Measurements from ENCODE around the gene ANKRD60.

Gene ANKRD60

GRCh38 chr20:58228484-58229197, at the start of gene ANKRD60:
Gene ANKRD60 (minus strand): TSS chr20:58228653. CDS start chr20:58228653, 0 bp downstream.
- no peaks in the 10 kb centered on the region for H3K4me1 ChIP-seq (ENCODE audit: control insufficient read depth in 1 of 2, insufficient read depth in 1 of 2, low read depth in 1 of 2, low read length in 1 of 2)
- no peak within 1 kb of the TSS for H3K4me3 ChIP-seq (ENCODE audit: low read depth in 1 of 2, low read length in 1 of 2)
- peaks cover 98% of the 10 kb centered on the region for H3K27me3 ChIP-seq
- peaks cover 27% of the 10 kb centered on the region for H3K36me3 ChIP-seq
- no peak within 1 kb of the TSS for H3K27ac ChIP-seq
- H3K9me3 ChIP-seq, result no peaks in the 10 kb centered on the region
- no peak for TF ChIP-seq CTCF (IDR thresholded peaks at IDR 0.05)

- Histone ChIP-seq H3K27me3 (no peaks in the 10 kb centered on the region), H3K4me1 (ENCODE audit: control insufficient read depth in 1 of 2, insufficient read depth in 1 of 2, low read depth in 1 of 2, low read length in 1 of 2) (no peaks in the 10 kb centered on the region), H3K36me3 (no peaks in the 10 kb centered on the region), H3K27ac (no peak overlapping the region), H3K4me3 (ENCODE audit: low read depth in 1 of 2, low read length in 1 of 2) (no peak overlapping the region), H3K9me3 (no peaks in the 10 kb centered on the region)
- no peak for TF ChIP-seq CTCF (IDR thresholded peaks at IDR 0.05)
These were observed 49.4 kb upstream of the ANKRD60 start for GRCh38 chr20:58277578-58278472.

GRCh38 chr20:58277107-58277506, 48.7 kb upstream of the ANKRD60 start:
- no peak overlapping the region for H3K27ac ChIP-seq
- TF ChIP-seq CTCF (IDR thresholded peaks at IDR 0.05), result no peak
- H3K4me1 ChIP-seq (ENCODE audit: control insufficient read depth in 1 of 2, insufficient read depth in 1 of 2, low read depth in 1 of 2, low read length in 1 of 2), result no peaks in the 10 kb centered on the region
- H3K36me3 ChIP-seq, result peaks cover 3% of the 10 kb centered on the region
- H3K27me3 ChIP-seq, result no peaks in the 10 kb centered on the region
- H3K4me3 ChIP-seq (ENCODE audit: low read depth in 1 of 2, low read length in 1 of 2), result no peak overlapping the region
- H3K9me3 ChIP-seq, result no peaks in the 10 kb centered on the region

GRCh38 chr20:58274384-58274783, 45.9 kb upstream of the ANKRD60 start:
- H3K36me3 ChIP-seq, result peaks cover 27% of the 10 kb centered on the region
- no peak overlapping the region for H3K4me3 ChIP-seq (ENCODE audit: low read depth in 1 of 2, low read length in 1 of 2)
- H3K27ac ChIP-seq, result no peak overlapping the region
- no peaks in the 10 kb centered on the region for H3K9me3 ChIP-seq
- no peak for TF ChIP-seq CTCF (IDR thresholded peaks at IDR 0.05)
- no peaks in the 10 kb centered on the region for H3K4me1 ChIP-seq (ENCODE audit: control insufficient read depth in 1 of 2, insufficient read depth in 1 of 2, low read depth in 1 of 2, low read length in 1 of 2)
- H3K27me3 ChIP-seq, result no peaks in the 10 kb centered on the region

GRCh38 chr20:58271606-58272351, 43.3 kb upstream of the ANKRD60 start:
- no peak for TF ChIP-seq CTCF (IDR thresholded peaks at IDR 0.05)
- peaks cover 47% of the 10 kb centered on the region for H3K36me3 ChIP-seq
- no peaks in the 10 kb centered on the region for H3K9me3 ChIP-seq
- H3K4me3 ChIP-seq (ENCODE audit: low read depth in 1 of 2, low read length in 1 of 2), result no peak overlapping the region
- H3K27ac ChIP-seq, result no peak overlapping the region
- H3K27me3 ChIP-seq, result no peaks in the 10 kb centered on the region
- peaks cover 0 to 4% of the 10 kb centered on the region in 2 experiments for H3K4me1 ChIP-seq (ENCODE audit: control insufficient read depth in 1 of 2, insufficient read depth in 1 of 2, low read depth in 1 of 2, low read length in 1 of 2)

Measured in neutrophil (primary cell).